Cardiac muscle cell (in vitro differentiated cells and primary cell): ENCODE data around the gene HCRTR1. TPM values are rescaled to one million over a fixed set of nuclear protein-coding genes. Genes with fewer than 3 reads are reported as not detected.

Source experiments
- DNase-seq, 2 donors: peaks; one replicate each; pipeline versions ENCODE4 v3.0.0 to v3.0.0-alpha.2; 2010 to 2017; ENCODE audit warnings: low read depth in 1 of 2, low spot score in 1 of 2
- H3K27ac ChIP-seq: fragments of 200-600 bp; sonication (generic); 2 replicates; pipeline ENCODE4 v1.5.1; 2016
- H3K27me3 ChIP-seq: fragments of 200-600 bp; sonication (generic); 2 replicates; pipeline ENCODE4 v1.6.0; 2016; ENCODE audit warnings: control low read depth
- H3K36me3 ChIP-seq: fragments of 200-600 bp; sonication (generic); 2 replicates; pipeline ENCODE4 v1.5.1; 2016; ENCODE audit warnings: control low read depth
- H3K4me1 ChIP-seq: fragments of 200-600 bp; sonication (generic); 2 replicates; pipeline ENCODE4 v1.8.1; 2017; ENCODE audit warnings: low read depth, mild to moderate bottlenecking, mixed run types
- H3K4me3 ChIP-seq: fragments of 200-600 bp; sonication (generic); 2 replicates; pipeline ENCODE4 v1.5.1; 2016; ENCODE audit warnings: mild to moderate bottlenecking
- H3K9me3 ChIP-seq: fragments of 200-600 bp; sonication (generic); 2 replicates; pipeline ENCODE4 v1.5.1; 2017; ENCODE audit warnings: low read depth, mild to moderate bottlenecking, control low read depth
- CTCF ChIP-seq: IDR thresholded peaks from 2 replicates; pipeline ENCODE4 v1.5.1; 2012; ENCODE audit warnings: low read depth, mild to moderate bottlenecking, low read length
- polyA plus RNA-seq: library from polyadenylated mRNA; unstranded; fragments of >200 nt; fragmentation: Nextera tagmentation; extraction: Ambion mirVana; gene quantifications from 2 replicates; pipeline ENCODE4 v1.2.1, GENCODE V29; 2016
- total RNA-seq: library from RNA; depleted of rRNA; stranded (reverse); fragments of >200 nt; gene quantifications from 2 replicates; pipeline ENCODE4 v1.2.3, GENCODE V29; 2016

The HCRTR1 gene
- total and polyA plus RNA-seq, 2 experiments from 2014 or later: not detected

DNA sequence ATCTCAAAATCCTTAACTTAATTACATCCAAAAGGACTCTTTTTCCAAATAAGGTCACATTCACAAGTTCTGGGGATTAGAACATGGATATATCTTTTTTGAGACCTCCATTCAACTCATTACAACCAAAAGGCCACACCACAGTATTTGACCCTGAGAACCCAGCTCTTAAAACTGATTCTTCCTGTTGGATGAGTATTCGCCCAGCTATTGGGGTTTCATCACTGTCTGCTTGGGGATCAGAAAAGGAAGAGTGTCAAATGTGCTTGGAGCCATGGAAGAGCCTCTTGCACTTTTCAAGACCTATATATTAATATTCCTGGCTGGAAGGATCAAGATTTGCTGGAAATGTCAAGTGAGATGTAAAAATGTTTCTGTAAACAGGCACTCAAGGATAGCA lies 46.6 kb upstream of the HCRTR1 start:
- Histone ChIP-seq H3K4me1 (peaks cover 6% of the 10 kb centered on the region), H3K27ac (no peak overlapping the region), H3K27me3 (no peaks in the 10 kb centered on the region), H3K4me3 (no peak overlapping the region), H3K36me3 (no peaks in the 10 kb centered on the region), H3K9me3 (no peaks in the 10 kb centered on the region)
- TF ChIP-seq CTCF: no peak
- DNase-seq: no peak

DNA sequence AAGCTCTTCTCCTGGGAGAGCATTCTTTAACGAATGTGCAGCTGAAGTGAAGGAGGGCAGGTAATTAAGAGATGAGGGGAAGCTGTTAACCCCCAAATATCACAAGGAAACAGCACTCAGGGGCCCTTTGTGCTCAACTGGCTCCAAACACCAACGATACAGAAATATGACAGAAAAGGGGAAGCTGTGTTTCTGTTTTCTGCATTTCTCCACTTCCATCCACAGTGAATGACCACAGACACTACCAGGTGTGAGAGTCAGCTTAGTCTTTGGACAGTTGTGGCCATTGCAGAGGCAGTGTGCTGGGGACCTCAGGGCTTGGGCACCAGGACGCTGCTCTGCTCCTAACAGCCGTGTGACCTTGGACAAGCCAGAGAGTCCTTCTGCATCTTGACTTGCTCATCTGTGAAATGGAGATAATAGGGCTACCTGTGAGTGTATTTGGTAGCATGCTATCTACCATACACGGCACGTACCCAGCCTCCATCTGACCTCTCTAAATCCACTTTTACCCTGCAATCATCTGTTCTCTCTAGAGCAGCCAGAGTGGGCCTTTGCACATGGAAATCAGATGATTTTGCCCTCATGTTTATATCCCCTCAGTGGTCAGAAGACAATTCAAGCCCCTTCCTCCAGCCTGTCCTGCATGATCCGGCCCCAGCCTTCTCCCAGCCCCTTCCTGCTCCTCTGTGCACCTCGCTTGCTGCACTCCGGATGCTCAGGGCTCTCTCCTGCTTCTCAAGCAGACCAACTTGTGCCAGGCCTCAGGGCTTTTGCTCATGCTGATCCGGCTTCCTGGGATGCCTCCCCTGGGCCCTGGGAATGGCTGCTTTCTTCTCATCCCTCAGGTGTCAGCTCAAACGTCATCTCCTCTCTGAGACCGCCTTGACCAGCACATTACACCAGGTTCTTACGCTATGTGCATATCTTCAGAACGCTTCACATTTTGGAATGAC lies 45.9 kb upstream of the HCRTR1 start:
- TF ChIP-seq CTCF: no peak
- no peak for DNase-seq

GRCh38 chr1:31572323-31573104 lies 45.0 kb upstream of the HCRTR1 start:
- TF ChIP-seq CTCF: no peak
- Histone ChIP-seq H3K27me3 (no peaks in the 10 kb centered on the region), H3K4me1 (peaks cover 6% of the 10 kb centered on the region), H3K27ac (no peak overlapping the region), H3K36me3 (no peaks in the 10 kb centered on the region), H3K9me3 (no peaks in the 10 kb centered on the region), H3K4me3 (no peak overlapping the region)
- peak in 1 of 2 donors; percentile 65 for DNase-seq

More for the DNA sequence above, 45.9 kb upstream of the HCRTR1 start:
- Histone ChIP-seq H3K9me3 (no peaks in the 10 kb centered on the region), H3K27ac (no peak overlapping the region), H3K4me1 (peaks cover 6% of the 10 kb centered on the region), H3K36me3 (no peaks in the 10 kb centered on the region), H3K27me3 (no peaks in the 10 kb centered on the region), H3K4me3 (no peak overlapping the region)

DNA sequence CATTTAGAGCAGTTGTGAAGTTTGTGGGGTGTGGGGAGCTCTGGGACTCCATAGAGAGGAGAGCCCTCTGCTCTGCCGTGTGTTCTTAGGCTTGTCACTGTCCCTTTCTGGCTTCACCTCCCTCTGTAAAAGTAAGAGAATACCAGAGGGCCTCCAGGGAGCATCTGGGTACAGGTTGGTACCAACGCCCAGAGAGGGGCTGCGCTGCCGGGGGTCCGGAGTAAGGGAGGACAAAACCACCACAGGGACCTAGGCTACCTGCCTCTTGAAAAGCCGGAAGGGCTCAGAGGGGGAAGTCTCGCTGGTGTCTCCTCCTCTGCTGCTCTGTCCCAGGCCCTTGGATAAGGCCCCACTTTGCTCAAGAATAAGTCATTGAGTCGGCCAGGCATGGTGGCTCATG lies 44.2 kb upstream of the HCRTR1 start:
- H3K9me3 ChIP-seq: no peaks in the 10 kb centered on the region
- H3K4me1 ChIP-seq: peaks cover 6% of the 10 kb centered on the region
- DNase-seq: no peak
- no peaks in the 10 kb centered on the region for H3K27me3 ChIP-seq
- no peaks in the 10 kb centered on the region for H3K36me3 ChIP-seq
- no peak for TF ChIP-seq CTCF
- no peak overlapping the region for H3K4me3 ChIP-seq
- H3K27ac ChIP-seq: no peak overlapping the region

DNA sequence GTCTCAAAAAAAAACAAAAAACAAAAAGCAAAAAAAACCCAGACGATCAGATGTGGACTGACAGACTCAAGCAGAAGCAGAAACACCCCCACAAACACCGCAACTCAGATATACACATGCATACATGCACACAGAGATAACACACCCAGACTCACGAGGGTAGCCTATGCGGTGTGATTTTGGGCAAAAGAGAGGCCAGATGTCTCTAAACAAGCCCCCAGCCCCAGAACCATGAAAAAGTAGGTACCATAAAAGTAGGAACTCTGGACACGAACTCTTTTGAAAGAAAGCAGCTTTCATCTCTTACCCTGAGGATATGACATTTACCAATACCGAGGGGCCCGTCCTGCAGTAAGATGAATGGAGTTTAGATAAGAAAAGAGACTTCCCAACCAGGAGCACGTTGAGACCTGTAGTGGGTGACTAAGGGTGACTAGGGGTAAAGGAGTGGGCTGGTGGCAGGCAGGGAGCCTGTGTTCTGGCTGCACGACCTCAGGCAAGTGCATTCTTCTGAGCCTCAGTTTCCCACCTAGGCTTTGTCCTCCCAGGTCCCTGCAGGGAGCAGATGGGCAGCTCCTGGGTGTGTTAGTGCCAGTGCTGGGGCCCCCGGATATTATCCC lies 42.6 kb upstream of the HCRTR1 start:
- no peaks in the 10 kb centered on the region for H3K9me3 ChIP-seq
- H3K36me3 ChIP-seq: no peaks in the 10 kb centered on the region
- H3K27ac ChIP-seq: no peak overlapping the region
- H3K27me3 ChIP-seq: no peaks in the 10 kb centered on the region
- no peak for TF ChIP-seq CTCF
- H3K4me1 ChIP-seq: peaks cover 15% of the 10 kb centered on the region
- H3K4me3 ChIP-seq: no peak overlapping the region
- DNase-seq: no peak
